RPMI8226 (cell line): Measurements from ENCODE around the gene SART1.

ENCODE experiments used
- DNase-seq: peaks from one replicate; pipeline ENCODE4 v3.0.0-alpha.2; 2015

The SART1 gene

GRCh38 chr11:65961267-65962140 is at the start of gene SART1:
Gene SART1, plus strand, starts transcription at chr11:65961734. Its CDS starts 47 bp downstream, at chr11:65961781.
- DNase-seq = peak; percentile 99

- DNase-seq = no peak
These were observed 48.7 kb upstream of the SART1 start for GRCh38 chr11:65912845-65913244.

DNA sequence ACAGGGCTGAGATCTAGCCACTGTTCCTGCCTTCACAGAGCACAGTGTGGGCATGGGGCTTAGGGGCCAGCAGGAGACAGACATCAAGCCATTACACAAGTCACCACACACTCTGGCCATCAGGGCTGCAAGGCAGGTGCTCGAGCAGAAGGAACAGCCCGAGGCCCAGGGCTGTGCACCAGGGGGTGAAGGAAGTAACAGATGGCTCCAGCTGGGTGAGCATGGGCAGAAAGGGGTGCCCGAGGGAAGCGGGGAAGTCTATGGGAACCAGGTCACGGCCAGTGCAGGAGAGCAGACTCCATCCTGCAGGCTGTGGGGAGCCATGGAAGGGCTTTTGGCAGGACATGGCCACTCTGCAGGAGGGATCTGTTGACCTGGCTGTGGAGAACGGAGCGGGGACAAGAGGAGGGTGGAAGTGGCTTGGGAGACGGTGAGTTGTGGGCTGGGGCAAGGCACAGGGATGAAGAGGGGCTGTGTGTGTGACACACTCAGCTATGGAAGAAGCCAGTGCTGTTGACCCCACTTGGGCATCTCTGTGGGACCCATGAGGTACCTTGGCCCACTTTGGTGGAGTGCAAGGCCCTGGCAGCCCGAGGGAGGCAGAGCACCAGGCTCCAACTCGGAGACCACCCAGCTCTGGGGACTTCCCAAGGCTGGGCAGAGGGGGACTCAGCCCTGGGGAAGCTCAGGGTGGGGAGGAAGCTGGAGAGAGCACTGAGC is 46.3 kb upstream of the SART1 start:
- DNase-seq = no peak

- DNase-seq = no peak
These were observed 45.7 kb upstream of the SART1 start for GRCh38 chr11:65915821-65916251.

DNA sequence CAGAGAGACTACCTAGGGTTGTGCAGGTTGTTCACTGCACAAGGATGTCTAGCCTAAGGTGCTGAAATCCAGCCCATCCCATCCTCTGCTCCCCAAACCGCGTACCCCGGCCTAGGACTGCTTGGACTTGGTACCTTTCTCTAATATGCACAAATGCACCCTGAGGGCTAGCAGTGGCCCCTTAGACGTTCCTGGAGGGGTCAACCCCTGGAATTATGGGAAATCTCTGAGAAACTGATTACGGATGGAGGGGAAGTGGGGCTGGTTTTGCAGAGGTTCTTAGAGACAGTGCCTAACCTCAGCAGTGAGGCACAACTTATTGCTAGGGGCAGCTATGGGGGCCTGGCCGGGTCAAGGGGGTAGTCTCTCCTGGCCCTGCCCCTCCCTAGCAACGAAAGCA is 45.1 kb upstream of the SART1 start:
- DNase-seq = no peak

DNA sequence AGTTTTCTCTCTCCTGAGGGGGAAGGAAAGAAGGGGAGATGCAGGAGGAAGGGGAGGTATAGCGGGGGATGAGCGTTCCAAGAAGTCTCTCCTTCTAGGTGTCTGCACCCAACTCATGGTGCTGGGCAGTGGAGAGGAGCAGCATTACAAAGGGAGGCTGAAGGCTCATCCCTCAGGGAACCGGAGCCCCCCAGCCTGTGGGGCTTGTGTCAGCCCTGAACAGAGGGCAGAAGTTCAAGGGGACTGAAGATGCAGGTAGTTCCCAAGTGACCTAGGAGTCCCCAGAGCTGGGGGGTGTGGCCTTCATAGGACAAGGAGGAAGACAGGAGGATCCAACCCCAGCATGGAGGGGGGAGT is 44.5 kb upstream of the SART1 start:
- DNase-seq = no peak

DNA sequence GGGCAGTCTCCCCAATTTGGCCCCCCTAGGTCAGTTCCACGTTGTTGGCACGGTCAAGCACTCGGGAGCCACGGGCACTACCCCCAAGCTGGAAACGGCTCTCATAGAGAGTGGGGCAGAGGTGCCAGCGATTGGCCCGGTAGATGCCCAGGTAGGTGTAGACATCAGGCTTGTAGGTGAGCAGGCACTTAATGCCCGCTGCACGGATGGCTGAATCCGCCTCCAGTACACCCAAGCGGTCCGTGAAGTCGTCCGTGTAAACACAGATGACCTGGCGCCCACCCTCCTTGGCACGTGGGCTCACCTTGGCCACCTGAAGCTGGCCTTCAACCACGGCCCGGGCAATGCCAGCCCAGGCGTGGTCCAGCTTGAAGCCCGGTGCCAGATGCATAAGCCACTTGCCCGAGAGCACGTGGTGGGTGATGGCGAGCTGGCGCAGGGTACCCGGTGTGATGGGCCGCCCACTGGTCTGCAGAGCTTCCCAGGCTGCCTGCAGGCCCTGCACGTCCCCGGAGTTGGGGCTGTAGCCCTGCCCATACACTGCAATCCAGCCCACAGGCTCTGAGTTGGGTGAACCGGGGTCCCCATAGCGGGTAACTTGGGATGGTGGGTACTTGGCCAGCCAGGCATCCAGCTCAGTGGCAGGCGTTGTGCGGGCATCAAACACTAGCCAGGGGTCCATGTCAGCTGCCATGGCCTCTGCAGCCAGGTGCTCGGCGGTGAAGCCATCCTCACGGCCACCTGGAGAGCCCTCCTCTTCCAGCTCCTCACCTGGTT is 43.9 kb upstream of the SART1 start:
- no peak for DNase-seq

DNA sequence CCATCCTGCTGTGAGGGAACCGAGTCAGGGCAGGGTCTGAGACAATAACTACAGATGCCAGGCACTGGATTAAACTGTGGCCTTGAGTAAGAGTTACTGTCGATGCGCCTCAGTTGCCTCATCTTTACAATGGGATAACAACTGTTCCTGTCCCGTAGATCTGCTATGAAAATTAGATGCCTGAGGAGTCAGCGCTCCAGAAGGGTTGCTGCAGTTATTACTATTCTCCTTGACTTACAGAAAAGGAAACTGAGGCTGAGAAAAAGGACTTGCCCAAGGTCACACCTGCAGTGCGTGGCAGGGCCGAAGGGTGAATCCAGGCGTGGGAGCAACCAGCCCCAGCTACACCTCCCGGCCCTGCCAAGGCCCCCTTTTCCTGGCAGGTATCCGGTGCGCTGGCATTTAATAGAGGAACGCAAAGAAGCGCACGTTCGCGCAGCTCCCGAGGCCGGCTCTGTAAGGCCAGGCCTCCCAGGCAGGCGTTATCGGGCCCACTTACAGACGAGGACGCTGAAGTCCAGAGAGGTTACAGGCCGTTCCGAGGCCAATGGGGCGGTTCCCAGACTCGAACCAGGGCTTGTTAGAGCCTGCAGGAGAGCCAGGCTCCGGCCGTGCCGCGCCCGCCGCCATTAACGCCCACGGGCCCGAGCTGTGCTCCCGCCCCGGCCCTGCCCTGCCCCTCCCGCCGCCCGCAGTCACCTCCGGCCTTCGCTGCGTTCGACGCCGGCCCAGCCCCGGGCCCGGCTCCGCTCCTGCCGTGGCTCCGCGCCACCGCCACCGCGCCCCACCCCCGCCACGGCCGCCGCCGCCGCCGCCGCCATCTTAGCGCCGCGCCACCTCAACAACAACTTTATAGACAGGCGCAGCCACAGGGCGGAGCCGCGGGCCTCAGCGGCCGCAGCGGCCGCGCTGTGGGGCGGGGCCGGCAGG is 43.1 kb upstream of the SART1 start, which contains the start of gene C11orf68:
Gene C11orf68, minus strand, starts transcription at position 852 of the 930 bp plus-strand sequence. Its CDS starts 31 bp downstream, at position 821.
- peak; percentile 59 for DNase-seq

DNA sequence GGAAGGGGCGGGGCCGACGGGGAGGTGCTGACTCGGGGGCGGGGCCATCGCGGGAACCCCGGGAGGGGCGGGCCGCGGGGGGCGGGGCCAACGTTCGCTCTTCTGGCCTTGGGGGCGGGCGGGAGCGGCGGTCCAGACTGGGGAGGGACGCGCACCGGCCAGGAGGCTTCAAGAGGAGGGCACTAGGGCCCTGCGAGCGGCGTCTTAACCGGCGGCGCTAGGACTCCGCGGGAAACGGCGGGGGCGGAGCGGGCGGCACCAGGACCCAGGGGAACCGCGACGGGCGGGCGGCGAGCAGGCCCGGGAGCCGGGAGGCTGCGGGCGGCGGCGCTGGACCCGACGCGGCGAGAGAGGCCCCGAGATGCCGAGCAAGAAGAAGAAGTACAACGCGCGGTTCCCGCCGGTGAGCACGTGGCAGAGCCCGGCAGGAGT is 42.4 kb upstream of the SART1 start, which contains the start of gene DRAP1:
Gene DRAP1, plus strand, starts transcription at position 286 of the 432 bp plus-strand sequence. Its CDS starts 76 bp downstream, at position 362.
- peak; percentile 100 for DNase-seq

DNA sequence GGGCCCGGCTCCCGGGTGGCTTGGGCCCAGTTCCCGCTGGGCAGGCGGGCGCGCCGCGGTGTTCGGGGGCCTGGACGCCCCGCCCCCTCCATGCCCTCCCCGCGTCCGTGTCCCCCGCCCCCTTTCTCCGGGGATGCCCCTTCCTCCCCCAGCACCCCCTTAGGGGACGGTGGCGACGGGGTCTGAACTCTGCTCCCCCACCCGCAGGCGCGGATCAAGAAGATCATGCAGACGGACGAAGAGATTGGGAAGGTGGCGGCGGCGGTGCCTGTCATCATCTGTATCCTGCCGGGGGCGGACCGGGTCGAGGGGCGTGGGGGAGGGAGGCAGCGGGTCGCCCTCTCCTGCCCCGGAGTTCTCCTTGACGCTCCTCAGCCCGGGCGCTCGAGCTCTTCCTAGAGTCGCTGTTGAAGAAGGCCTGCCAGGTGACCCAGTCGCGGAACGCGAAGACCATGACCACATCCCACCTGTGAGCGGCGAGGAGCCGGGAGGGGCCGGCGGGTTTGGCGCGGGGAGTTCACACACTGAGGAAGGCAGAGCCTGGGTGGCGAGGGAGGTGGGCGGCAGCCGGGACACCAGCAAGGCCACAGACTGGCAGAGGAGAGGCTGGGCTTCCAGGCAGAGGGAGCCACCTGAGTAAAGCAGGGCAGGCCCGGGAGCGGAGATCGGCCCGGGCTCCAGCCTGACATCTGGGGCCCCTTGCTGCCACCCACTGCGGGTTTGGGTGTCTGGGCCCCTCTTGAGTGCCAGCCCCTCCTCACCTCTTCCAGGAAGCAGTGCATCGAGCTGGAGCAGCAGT is 41.8 kb upstream of the SART1 start:
- DNase-seq = peak; percentile 61

DNA sequence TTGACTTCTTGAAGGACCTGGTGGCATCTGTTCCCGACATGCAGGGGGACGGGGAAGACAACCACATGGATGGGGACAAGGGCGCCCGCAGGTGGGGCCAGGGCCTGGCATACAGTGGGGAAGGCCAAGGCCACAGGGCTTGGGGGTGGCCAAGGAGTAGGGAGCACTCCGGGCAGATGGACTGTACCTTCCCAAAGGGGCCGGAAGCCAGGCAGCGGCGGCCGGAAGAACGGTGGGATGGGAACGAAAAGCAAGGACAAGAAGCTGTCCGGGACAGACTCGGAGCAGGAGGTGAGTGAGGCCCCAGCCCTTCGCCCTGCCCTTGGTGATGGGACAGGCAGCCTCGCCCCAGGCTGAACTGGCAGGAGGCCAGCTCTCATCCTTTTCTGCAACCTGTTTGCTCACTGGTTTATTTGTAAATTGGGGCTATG is 41.1 kb upstream of the SART1 start:
- no peak for DNase-seq

GRCh38 chr11:65921033-65921555 is 40.4 kb upstream of the SART1 start:
- DNase-seq = no peak

DNA sequence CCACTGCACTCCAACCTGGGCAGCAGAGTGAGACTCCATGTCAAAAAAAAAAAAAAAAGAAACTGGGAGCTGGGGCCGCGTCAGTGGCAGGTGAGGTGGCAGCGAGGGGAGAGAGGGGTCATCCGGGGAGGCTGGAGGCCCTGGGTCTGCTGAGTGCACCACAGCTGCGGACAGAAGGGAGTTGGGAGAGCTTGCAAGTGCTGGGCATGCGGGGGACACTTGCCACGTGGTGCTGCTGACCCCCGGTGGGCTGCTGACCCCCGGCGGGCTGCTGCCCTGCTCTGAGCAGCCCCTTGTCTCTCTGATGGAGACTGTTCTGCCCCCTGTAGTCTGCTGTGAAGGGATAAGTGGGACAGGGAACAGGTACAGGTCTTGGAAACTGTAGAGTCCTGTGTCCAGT is 39.7 kb upstream of the SART1 start:
- DNase-seq = no peak

DNA sequence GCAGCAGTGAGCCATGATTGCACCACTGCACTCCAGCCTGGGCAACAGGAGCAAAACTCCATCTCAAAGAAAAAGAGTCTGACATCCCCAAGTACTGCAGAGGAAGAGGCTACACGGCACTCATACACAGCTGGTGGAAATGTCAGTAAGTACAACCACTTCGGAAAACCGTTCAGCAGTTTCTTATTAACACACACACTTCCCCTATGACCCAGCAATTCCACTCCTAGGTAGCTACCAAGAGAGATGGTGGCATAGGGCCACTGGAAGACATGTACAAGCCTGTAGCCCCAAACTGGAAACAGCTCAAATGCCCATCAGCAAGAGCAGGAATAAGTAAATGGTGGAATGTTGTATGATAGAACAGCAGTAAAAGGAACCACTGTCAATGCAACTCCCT is 39.0 kb upstream of the SART1 start:
- no peak for DNase-seq

- no peak for DNase-seq
These were observed 36.1 kb upstream of the SART1 start for GRCh38 chr11:65925397-65925796.

- peak; percentile 93 for DNase-seq
These were observed 33.6 kb upstream of the SART1 start for GRCh38 chr11:65927904-65928397.

DNA sequence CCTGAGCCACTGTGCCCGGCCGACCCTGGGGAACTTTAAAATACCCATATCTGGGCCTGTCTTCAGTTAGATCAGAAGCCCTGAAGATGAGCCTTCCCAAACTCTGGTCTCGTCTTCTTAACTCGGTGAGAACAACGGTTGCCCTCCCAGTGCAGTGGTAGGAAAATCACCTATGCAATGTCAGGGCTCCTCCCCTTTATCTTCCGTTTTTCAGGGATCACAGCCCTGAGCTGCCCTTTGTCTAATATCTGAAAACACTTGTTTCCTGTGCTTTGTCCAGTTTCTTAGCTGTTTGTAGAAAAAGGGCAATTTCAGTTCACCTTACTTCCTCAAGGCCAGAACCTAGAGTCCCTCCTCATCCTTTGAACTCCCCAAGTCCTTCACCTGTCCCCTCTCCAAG is 32.9 kb upstream of the SART1 start:
- DNase-seq = no peak

- no peak for DNase-seq
These were observed 29.6 kb upstream of the SART1 start for GRCh38 chr11:65931773-65932557.

DNA sequence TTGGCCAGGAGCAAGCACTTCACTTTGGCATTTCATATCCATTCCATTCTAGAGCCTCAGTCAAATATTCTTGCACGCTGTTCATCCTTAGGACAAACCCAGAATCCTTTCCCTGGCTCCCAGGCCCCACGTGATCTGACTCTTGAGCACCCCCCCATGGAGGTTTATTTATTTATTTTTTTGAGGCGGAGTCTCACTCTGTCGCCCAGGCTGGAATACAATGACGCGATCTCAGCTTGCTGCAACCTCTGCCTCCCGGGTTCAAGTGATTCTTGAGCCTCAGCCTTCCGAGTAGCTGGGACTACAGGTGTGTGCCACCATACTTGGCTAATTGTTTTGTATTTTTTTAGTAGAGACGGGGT is 29.0 kb upstream of the SART1 start:
- no peak for DNase-seq

- DNase-seq = no peak
These were observed 27.5 kb upstream of the SART1 start for GRCh38 chr11:65934014-65934413.
